T-helper 1 cell treated with Interleukin-12 subunit alpha and Interleukin-12 subunit beta and Interleukin-4 antibody, amounts not matched to agents 30 μg/mL and 1 μg/mL, for 36 hours (primary cell): ENCODE results near the gene MCHR1.
"Not testable (repeated sequence)": the region's sequence is repeated elsewhere in the genome, so short reads cannot be mapped to it uniquely, and the experiment has no call there.

Source experiments
- H3K27ac Mint-ChIP-seq: one replicate; pipeline ENCODE4 v1.8.0; 2021; ENCODE audit warnings: mild to moderate bottlenecking, mixed read lengths
- H3K27me3 Mint-ChIP-seq: one replicate; pipeline ENCODE4 v1.8.0; 2021; ENCODE audit warnings: low read depth, mixed read lengths
- H3K36me3 Mint-ChIP-seq: one replicate; pipeline ENCODE4 v1.8.0; 2021; ENCODE audit warnings: low read depth, mixed read lengths
- H3K4me1 Mint-ChIP-seq: one replicate; pipeline ENCODE4 v1.8.0; 2021; ENCODE audit warnings: low read depth, mixed read lengths
- H3K4me3 Mint-ChIP-seq: one replicate; pipeline ENCODE4 v1.8.0; 2021; ENCODE audit warnings: mild to moderate bottlenecking, moderate library complexity, mixed read lengths
- H3K9me3 Mint-ChIP-seq: one replicate; pipeline ENCODE4 v1.8.0; 2021; ENCODE audit warnings: mixed read lengths

Gene MCHR1

DNA sequence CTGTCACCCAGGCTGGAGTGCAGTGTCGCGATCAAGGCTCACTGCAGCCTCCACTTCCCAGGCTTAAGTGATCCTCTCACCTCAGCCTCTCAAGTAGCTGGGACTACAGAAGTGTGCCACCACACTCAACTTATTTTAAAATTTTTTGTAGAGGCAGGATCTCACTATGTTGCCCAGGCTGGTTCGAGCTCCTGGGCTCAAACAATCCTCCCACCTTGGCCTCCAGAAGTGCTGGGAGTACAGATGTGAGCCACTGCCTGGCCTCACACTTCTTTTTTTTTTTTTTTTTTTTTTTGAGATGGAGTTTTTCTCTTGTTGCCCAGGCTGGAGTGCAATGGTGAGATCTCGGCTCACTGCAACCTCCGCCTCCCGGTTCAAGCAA lies 40.9 kb downstream of the MCHR1 start:
- not testable (repeated sequence) for H3K36me3 Mint-ChIP-seq, H3K27ac Mint-ChIP-seq, H3K4me3 Mint-ChIP-seq, H3K27me3 Mint-ChIP-seq, H3K9me3 Mint-ChIP-seq, H3K4me1 Mint-ChIP-seq

DNA sequence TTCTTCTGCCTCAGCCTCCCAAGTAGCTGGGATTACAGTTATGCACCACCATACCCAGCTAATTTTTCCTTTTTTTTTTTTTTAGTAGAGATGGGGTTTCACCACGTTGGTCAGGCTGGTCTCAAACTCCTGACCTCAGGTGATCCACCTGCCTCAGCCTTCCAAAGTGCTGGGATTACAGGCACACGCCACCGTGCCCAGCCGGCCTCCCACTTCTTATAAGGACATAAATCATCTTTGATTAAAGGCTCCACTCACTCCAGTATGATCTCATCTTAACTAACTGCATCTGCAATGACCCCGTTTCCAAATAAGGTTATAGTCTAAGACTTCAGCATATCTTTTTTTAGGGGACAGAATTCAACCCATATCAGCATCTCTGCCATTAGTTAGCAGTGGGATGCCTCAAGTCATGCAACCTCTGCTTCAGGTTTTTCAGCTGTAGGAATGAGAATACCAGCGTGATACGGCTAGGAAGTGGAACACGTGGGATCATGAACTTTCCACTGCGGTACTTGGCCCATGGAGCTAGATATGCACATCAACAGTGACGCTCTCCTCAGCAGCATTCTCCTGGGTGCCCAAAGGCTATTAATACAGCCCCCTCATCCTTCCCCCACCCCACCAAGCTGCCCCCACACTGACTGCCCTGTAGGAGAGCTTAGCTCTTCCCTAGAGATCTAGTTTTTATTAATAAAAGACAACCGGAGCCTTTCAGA lies 41.4 kb downstream of the MCHR1 start:
- no peaks in the 10 kb centered on the region for H3K9me3 Mint-ChIP-seq
- no peak overlapping the region for H3K27ac Mint-ChIP-seq
- peaks cover 10% of the 10 kb centered on the region for H3K4me1 Mint-ChIP-seq
- H3K36me3 Mint-ChIP-seq, result no peaks in the 10 kb centered on the region
- no peaks in the 10 kb centered on the region for H3K27me3 Mint-ChIP-seq
- H3K4me3 Mint-ChIP-seq, result no peak overlapping the region

DNA sequence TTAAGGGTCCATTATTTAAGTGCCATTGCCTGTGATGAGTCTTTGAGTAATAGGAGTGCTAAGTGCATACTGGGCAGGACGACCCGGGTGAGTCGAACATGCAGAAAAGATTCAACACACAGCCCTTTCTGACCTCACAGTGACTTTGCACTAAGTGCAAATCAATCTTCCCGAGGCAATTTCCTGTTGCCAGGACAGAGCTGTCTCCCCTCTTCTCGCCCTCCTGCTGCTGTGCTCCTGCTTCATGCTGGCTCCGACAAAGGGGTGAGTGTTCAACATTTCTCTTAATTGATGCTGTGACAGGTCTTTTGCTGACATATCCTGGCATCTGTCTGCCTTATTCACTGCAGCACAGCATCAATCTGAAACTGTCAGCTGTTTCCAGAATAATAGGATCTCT lies 42.0 kb downstream of the MCHR1 start:
- Mint-ChIP-seq H3K4me1 (peaks cover 10% of the 10 kb centered on the region), H3K27me3 (no peaks in the 10 kb centered on the region), H3K9me3 (no peaks in the 10 kb centered on the region), H3K27ac (no peak overlapping the region), H3K4me3 (no peak overlapping the region), H3K36me3 (no peaks in the 10 kb centered on the region)

DNA sequence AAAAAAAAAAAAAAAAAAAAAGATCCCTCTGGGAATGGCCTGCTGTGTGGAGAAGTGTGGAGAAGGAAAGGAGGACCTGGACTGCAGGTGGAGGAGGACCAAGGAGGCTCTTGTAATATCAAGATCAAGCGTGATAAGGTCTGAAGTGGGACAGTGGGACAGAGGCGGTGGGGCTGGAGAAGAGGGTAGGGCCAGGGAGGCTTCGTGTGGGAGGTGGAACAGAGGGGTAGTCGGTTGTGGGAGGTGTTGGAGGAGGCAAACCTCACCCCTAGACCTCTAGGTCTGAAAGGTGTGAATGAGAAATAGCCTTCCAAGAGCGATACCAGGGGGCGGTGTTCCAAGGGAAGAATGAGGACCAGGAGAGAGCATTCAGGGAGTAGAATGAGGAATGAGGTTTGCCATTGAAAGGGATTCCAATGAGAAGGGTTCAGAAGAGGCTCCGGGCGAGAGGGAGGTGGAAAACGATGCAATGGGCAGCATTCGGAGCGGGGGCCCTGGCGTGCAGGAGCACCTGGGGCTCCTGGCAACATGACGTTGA lies 44.2 kb downstream of the MCHR1 start:
- H3K4me1 Mint-ChIP-seq, result peaks cover 21% of the 10 kb centered on the region

DNA sequence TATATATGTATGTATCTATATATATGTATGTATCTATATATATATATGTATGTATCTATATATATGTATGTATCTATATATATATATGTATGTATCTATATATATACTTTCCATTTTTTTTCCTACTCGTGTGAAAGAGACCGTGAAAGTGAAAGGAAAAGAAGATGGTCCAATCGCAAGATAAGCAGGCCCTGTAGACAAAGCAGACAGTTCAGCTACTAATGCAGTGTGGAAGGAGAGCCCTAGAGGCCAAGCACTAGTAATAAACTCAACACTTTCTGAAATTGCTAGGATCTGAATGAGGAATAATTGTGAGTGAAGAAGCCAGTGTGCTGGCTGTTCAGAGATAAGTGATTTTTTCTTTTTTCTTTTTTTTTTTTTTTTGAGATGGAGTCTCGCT lies 47.2 kb downstream of the MCHR1 start:
- H3K4me3 Mint-ChIP-seq, result peak overlapping the region; percentile 64
- H3K27me3 Mint-ChIP-seq, result no peaks in the 10 kb centered on the region
- H3K27ac Mint-ChIP-seq, result peak overlapping the region; percentile 84
- H3K4me1 Mint-ChIP-seq, result peaks cover 30% of the 10 kb centered on the region
- no peaks in the 10 kb centered on the region for H3K9me3 Mint-ChIP-seq
- H3K36me3 Mint-ChIP-seq, result peaks cover 6% of the 10 kb centered on the region

More for the DNA sequence above, 44.2 kb downstream of the MCHR1 start:
- Mint-ChIP-seq H3K36me3 (no peaks in the 10 kb centered on the region), H3K4me3 (no peak overlapping the region), H3K27ac (no peak overlapping the region), H3K27me3 (no peaks in the 10 kb centered on the region), H3K9me3 (no peaks in the 10 kb centered on the region)

DNA sequence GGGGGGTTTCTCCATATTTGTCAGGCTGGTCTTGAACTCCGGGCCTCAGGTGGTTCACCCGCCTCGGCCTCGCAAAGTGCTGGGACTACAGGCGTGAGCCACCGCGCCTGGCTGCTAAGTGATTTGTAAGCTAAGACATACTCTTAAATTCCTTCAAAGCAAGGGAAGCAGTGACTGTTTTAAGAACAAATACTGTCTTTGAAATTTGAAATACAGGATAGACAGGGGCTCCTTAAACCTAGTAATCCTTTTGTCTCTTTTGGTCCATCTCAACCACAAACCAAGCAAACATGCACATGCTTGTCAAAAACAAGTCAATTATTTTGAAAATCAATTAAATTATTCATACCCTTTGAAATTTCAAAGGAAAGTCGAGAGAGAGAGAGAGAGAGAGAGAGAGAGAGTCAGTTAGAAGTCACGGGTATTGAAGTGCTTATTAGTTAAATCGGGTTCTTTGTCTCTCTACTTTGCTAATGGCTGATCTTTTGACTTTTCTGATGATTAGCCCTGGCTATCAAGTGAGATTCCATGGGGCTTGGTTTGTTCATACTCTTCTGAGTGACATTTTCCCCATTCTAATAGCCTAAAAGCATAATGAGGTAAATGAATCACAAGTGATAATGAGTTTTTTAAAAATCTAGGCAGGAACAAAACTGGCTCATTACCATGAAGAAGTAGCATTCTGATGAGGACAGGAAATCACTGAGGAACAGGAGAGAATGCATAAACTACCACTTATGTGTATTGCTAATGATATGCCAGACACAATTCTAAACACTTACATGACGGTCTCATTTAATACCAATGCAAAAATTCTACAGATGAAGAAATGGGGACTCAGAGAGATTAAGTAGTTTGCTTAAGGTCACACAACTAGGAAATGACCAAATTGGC lies 48.0 kb downstream of the MCHR1 start:
- Mint-ChIP-seq H3K27me3 (no peaks in the 10 kb centered on the region), H3K36me3 (peaks cover 6% of the 10 kb centered on the region), H3K4me3 (peak overlapping the region; percentile 12), H3K4me1 (peaks cover 35% of the 10 kb centered on the region), H3K27ac (peak overlapping the region; percentile 70), H3K9me3 (no peaks in the 10 kb centered on the region)

DNA sequence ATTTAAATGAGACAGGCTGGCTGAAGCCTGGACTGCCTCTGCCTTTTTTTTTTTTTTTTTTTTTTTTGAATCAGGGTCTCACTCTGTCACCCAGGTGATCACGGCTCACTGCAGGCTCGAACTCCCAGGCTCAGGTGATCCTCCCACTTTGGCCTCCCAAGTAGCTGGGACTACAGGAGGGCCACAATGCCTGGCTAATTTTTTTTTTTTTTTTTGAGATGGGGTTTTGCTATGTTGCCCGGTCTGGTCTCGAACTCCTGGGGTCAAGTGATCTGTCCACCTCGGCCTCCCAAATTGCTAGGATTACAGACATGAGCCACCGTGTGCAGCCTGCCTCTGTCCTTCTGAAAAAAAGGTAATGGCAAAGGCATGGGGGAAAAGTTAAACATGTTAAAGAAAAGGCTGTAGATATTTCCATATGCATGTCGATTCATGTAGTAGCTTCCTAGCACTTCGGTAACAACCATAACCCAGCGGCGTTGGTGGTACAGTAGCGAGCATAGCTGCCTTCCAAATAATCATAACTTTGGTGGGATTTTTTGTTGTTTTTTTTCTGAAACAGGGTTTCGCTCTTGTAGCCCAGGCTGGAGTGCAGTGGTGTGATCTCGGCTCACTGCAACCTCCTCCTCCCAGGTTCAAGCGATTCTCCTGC lies 48.8 kb downstream of the MCHR1 start:
- H3K36me3 Mint-ChIP-seq, result peaks cover 6% of the 10 kb centered on the region
- H3K27me3 Mint-ChIP-seq, result no peaks in the 10 kb centered on the region
- H3K9me3 Mint-ChIP-seq, result no peaks in the 10 kb centered on the region
- H3K27ac Mint-ChIP-seq, result peak overlapping the region; percentile 62
- peaks cover 41% of the 10 kb centered on the region for H3K4me1 Mint-ChIP-seq
- H3K4me3 Mint-ChIP-seq, result peak overlapping the region; percentile 61

DNA sequence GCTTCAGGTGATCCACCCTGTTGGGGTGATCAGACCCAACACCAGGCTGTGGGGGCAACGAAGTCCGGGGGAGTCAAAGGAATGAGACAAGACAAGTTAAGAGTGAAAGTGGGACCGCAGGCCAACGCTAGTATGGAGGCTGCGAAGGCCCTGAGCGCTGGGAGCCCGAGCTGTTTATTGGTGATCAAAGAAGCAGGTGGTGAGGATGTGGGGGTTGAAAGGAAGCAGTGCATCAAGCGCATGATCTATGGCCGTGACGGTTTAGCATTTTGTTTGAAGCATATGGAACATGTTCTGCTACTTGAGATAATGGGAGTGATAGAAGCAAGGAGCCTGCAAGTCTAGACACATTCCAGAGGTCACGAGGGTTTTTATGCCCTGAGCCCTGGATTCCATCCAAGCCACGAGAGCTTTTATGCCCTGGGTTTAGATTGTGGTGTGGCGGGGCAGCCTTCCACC lies 49.5 kb downstream of the MCHR1 start:
- peaks cover 41% of the 10 kb centered on the region for H3K4me1 Mint-ChIP-seq
- H3K27ac Mint-ChIP-seq, result peak overlapping the region; percentile 62
- H3K4me3 Mint-ChIP-seq, result peak overlapping the region; percentile 61
- H3K27me3 Mint-ChIP-seq, result no peaks in the 10 kb centered on the region
- peaks cover 6% of the 10 kb centered on the region for H3K36me3 Mint-ChIP-seq
- no peaks in the 10 kb centered on the region for H3K9me3 Mint-ChIP-seq

DNA sequence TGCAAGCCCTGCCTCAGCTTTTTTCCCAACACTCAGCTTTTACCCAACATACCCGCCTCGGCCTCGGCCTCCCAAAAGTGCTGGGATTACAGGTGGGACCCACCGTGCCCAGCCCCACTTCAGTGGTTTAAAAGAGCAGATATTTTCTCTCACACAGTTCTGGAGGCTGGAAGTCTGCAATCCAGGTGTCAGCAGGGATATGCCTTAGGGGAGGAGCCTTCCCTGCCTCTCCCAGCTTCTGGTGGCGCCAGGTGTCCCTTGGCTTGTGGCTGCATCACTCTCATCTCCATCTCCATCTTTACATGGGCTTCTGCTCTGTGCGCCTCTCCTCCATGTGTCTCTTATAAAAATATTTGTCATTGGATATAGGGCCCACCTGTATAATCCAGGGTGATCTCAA lies 50.0 kb downstream of the MCHR1 start:
- Mint-ChIP-seq H3K36me3 (peaks cover 6% of the 10 kb centered on the region), H3K4me3 (no peak overlapping the region), H3K9me3 (no peaks in the 10 kb centered on the region), H3K4me1 (peaks cover 41% of the 10 kb centered on the region), H3K27ac (no peak overlapping the region), H3K27me3 (no peaks in the 10 kb centered on the region)
